Muscle layer of colon (tissue), 2 donors: ENCODE results near the gene POLR2H.

Experiments
- H3K27ac ChIP-seq: one replicate; pipeline ENCODE4 v1.7.0; 2013; ENCODE audit warnings: low read depth, mild to moderate bottlenecking, low read length, moderate library complexity
- H3K27me3 ChIP-seq, 2 donors: one replicate each; pipeline ENCODE4 v1.7.0; 2013; ENCODE audit warnings: low read length in 2 of 2, mild to moderate bottlenecking in 2 of 2; ENCODE audit not compliant: insufficient read depth in 2 of 2, control insufficient read depth in 1 of 2
- H3K36me3 ChIP-seq: one replicate; pipeline ENCODE4 v1.7.0; 2013; ENCODE audit warnings: mild to moderate bottlenecking, low read length; ENCODE audit not compliant: insufficient read depth
- H3K4me1 ChIP-seq: one replicate; pipeline ENCODE4 v1.7.0; 2013; ENCODE audit warnings: mild to moderate bottlenecking, low read length; ENCODE audit not compliant: insufficient read depth
- H3K4me3 ChIP-seq, 2 donors: one replicate each; pipeline ENCODE4 v1.7.0; 2013; ENCODE audit warnings: low read length in 2 of 2, low read depth in 1 of 2, mild to moderate bottlenecking in 1 of 2, moderate library complexity in 1 of 2
- H3K9ac ChIP-seq: one replicate; pipeline ENCODE4 v1.7.0; 2013; ENCODE audit warnings: low read length
- H3K9me3 ChIP-seq: one replicate; pipeline ENCODE4 v1.7.0; 2013; ENCODE audit warnings: mild to moderate bottlenecking, low read length
- donor health status: abdominal sarcoma.
- donor health status: Adenocarcinoma of cecum.

Gene POLR2H

GRCh38 chr3:184384856-184385422, 23.4 kb downstream of the POLR2H start:
- H3K4me3 ChIP-seq: no peak overlapping the region
- H3K27me3 ChIP-seq: peaks cover 0 to 24% of the 10 kb centered on the region in 2 donors
- no peaks in the 10 kb centered on the region for H3K36me3 ChIP-seq
- no peaks in the 10 kb centered on the region for H3K9me3 ChIP-seq
- H3K9ac ChIP-seq: no peak overlapping the region
- no peak overlapping the region for H3K27ac ChIP-seq
- H3K4me1 ChIP-seq: no peaks in the 10 kb centered on the region

- Histone ChIP-seq H3K27ac (no peak overlapping the region), H3K36me3 (no peaks in the 10 kb centered on the region), H3K9ac (no peak overlapping the region), H3K4me1 (no peaks in the 10 kb centered on the region), H3K27me3 (peaks cover 0 to 16% of the 10 kb centered on the region in 2 donors), H3K4me3 (no peak overlapping the region), H3K9me3 (no peaks in the 10 kb centered on the region)
Measured at GRCh38 chr3:184386047-184386806, 24.7 kb downstream of the POLR2H start.

DNA sequence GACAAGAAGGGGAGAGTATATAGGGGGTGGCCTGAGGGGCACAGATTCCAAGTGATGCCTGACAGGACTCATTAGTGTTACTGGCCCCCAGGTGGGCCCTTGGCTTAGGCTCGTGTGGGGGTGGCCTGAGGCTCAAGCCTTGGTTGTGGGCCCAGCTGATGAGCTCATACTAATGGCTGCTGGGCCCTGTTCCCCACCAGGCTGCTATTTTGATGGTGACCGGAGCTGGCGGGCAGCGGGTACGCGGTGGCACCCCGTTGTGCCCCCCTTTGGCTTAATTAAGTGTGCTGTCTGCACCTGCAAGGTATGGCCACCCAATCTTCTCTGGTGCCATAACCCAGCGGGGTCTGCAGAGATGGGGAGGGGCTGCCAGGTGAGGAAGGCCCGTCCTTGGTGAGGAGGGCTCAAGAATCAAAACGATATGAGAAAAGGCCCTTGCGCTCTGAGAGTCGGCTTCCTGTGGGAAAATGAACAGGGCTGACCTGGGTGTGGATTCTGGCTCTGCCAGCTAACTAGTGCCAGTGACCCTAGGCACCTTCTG, 25.7 kb downstream of the POLR2H start:
- Histone ChIP-seq H3K27me3 (peaks cover 0 to 7% of the 10 kb centered on the region in 2 donors), H3K9ac (no peak overlapping the region), H3K36me3 (no peaks in the 10 kb centered on the region), H3K27ac (no peak overlapping the region), H3K9me3 (no peaks in the 10 kb centered on the region), H3K4me1 (no peaks in the 10 kb centered on the region), H3K4me3 (no peak overlapping the region)

DNA sequence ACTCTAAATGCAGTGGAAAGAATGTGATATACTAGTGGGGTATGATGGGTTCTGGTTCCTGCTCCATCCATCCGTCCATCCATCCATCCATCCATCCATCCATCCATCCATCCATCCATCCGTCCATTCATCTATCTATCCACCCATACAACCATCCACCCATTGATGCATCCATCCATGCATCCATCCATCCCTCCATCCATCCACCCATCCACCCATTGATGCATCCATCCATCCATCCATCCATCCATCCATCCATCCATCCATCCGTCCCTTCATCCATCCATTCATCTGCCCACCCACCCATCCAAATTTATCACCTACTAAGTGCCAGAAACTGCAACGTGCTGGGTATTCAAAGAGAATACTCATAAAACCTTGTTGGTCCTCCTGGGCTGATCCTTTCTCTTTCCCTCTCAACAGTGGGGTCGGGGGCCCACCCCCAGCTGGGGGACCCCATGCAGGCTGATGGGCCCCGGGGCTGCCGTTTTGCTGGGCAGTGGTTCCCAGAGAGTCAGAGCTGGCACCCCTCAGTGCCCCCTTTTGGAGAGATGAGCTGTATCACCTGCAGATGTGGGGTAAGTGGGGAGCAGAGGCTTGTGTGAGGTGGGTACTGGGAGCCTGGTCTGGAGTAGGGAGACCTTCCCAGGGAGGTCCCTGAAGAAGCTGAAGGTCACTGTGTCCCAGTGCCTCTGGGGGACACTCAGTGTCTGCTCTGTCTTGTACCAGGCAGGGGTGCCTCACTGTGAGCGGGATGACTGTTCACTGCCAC, 26.8 kb downstream of the POLR2H start:
- Histone ChIP-seq H3K27me3 (peaks cover 0 to 5% of the 10 kb centered on the region in 2 donors), H3K9ac (no peak overlapping the region), H3K9me3 (no peaks in the 10 kb centered on the region), H3K36me3 (no peaks in the 10 kb centered on the region), H3K4me1 (no peaks in the 10 kb centered on the region), H3K27ac (no peak overlapping the region), H3K4me3 (no peak overlapping the region)

- Histone ChIP-seq H3K27me3 (peaks cover 0 to 5% of the 10 kb centered on the region in 2 donors), H3K4me3 (no peak overlapping the region), H3K4me1 (no peaks in the 10 kb centered on the region)
Measured at GRCh38 chr3:184388936-184389230, 27.4 kb downstream of the POLR2H start.

GRCh38 chr3:184389384-184389783, 27.9 kb downstream of the POLR2H start:
- Histone ChIP-seq H3K27me3 (peaks cover 0 to 5% of the 10 kb centered on the region in 2 donors), H3K4me1 (no peaks in the 10 kb centered on the region), H3K4me3 (no peak overlapping the region), H3K9me3 (no peaks in the 10 kb centered on the region), H3K9ac (no peak overlapping the region), H3K27ac (no peak overlapping the region), H3K36me3 (no peaks in the 10 kb centered on the region)

More at GRCh38 chr3:184388936-184389230, 27.4 kb downstream of the POLR2H start:
- Histone ChIP-seq H3K9me3 (no peaks in the 10 kb centered on the region), H3K36me3 (no peaks in the 10 kb centered on the region), H3K27ac (no peak overlapping the region), H3K9ac (no peak overlapping the region)

DNA sequence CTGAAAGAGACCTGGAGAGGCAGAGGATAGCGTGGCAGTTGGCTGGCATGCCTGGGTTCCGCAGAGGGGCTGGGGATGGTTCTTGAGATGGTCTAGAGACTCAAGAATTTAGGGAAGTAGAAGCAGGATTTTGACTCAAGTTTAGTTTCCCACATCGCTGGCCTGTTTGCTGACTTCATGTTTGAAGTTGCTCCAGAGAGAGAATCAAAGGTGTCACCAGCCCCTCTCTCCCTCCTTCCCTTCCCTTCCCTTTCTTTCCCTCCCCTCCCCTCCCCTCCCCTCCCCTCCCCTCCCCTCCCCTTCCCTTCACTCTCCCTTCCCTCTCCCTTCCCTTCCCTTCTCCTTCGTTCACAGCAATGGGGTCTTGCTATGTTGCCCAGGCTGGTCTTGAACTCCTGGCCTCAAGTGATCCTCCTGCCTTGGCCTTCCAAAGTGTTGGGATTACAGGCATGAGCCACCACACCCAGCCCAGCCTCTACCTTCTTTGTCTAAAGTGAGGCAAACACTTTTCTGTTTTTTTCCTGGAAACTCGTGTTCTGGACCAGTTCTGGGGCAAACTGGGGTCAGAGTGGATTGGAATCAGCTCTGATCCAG, 28.5 kb downstream of the POLR2H start:
- Histone ChIP-seq H3K27me3 (peaks cover 0 to 5% of the 10 kb centered on the region in 2 donors), H3K36me3 (no peaks in the 10 kb centered on the region), H3K4me1 (no peaks in the 10 kb centered on the region), H3K9me3 (no peaks in the 10 kb centered on the region), H3K9ac (no peak overlapping the region), H3K4me3 (no peak overlapping the region), H3K27ac (no peak overlapping the region)

DNA sequence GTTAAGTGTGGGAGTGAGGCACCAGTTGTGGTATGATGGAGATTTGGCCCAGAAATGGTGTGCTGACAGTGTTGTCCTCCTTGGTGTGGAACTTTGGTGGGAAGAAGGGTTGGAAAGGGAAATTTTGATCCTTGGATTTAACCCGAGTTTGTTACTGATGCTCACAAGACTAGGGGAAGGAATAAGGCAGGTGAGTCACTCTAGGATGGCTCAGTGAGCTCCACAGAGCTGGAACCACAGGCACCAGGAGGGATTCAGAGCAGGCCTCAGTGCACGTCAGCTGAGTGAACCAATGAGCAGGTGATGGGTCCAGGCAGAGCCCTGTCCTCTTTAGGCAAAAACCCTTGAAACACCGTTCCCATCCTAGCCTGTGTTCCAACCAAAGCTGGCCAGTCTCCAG, 29.8 kb downstream of the POLR2H start:
- Histone ChIP-seq H3K4me3 (no peak overlapping the region), H3K27ac (no peak overlapping the region), H3K9me3 (no peaks in the 10 kb centered on the region), H3K9ac (no peak overlapping the region), H3K36me3 (no peaks in the 10 kb centered on the region), H3K27me3 (peaks cover 0 to under 1% of the 10 kb centered on the region in 2 donors), H3K4me1 (no peaks in the 10 kb centered on the region)

- Histone ChIP-seq H3K4me1 (no peaks in the 10 kb centered on the region), H3K9me3 (no peaks in the 10 kb centered on the region), H3K27me3 (no peaks in the 10 kb centered on the region), H3K36me3 (no peaks in the 10 kb centered on the region), H3K27ac (no peak overlapping the region), H3K9ac (no peak overlapping the region), H3K4me3 (no peak overlapping the region)
Measured at GRCh38 chr3:184395320-184395660, 33.8 kb downstream of the POLR2H start.

DNA sequence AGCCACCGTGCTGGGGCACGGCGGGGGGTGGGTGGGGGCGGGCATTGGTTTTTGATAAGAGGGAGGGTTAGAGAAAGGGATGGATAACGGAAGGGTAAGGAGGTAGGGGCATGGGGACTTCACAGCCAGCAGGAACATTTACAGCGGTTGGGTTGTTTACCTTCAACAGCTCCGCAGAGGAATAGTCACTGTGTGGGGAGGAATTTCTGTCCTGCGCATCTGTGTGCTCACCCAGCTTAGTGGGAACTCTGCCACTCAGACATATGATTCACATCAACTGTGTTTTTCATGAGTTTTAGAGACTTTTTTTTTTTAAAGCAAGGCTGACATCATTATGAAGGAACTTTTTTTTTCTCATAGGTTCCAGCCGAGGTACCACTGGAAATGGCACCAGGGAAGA, 37.9 kb downstream of the POLR2H start:
- H3K4me3 ChIP-seq: no peak overlapping the region
- H3K9me3 ChIP-seq: no peaks in the 10 kb centered on the region
- H3K27me3 ChIP-seq: peaks cover 0 to 9% of the 10 kb centered on the region in 2 donors
- H3K9ac ChIP-seq: no peak overlapping the region
- H3K27ac ChIP-seq: no peak overlapping the region
- no peaks in the 10 kb centered on the region for H3K4me1 ChIP-seq
- no peaks in the 10 kb centered on the region for H3K36me3 ChIP-seq
